CD14-positive monocyte (primary cell): ENCODE measurements around the gene UBE2N. TPM values are rescaled to one million over a fixed set of nuclear protein-coding genes. Genes with fewer than 3 reads are reported as not detected.
"Not testable (repeated sequence)": the region's sequence is repeated elsewhere in the genome, so short reads cannot be mapped to it uniquely, and the experiment has no call there.

ENCODE experiments used
- DNase-seq, 3 donors: peaks; one replicate each; pipeline ENCODE4 v3.0.0-alpha.2; 2011 to 2022
- H2AFZ ChIP-seq: 2 replicates; pipeline ENCODE4 v1.6.0; 2012; ENCODE audit warnings: mild to moderate bottlenecking, low read depth, low read length, inconsistent platforms; ENCODE audit not compliant: insufficient read depth, poor library complexity, severe bottlenecking
- H3K27ac ChIP-seq, 2 donors: 1 replicate in 1 of 2; 2 replicates in 1 of 2; pipeline ENCODE4 v1.5.1; 2012 to 2013; ENCODE audit warnings: low read length in 2 of 2, control low read depth in 1 of 2, inconsistent platforms in 1 of 2, low read depth in 1 of 2, mild to moderate bottlenecking in 1 of 2
- H3K27me3 ChIP-seq, 2 donors: one replicate each; pipeline versions ENCODE4 v1.6.0 to v1.6.1; 2011 to 2013; ENCODE audit warnings: low read length in 2 of 2; ENCODE audit not compliant: control insufficient read depth in 2 of 2, insufficient read depth in 2 of 2
- H3K36me3 ChIP-seq, 2 donors: replicated peaks in 1 of 2; 1 replicate in 1 of 2; 2 replicates in 1 of 2; pipeline versions ENCODE4 v1.5.1 to v1.6.1; 2012 to 2013; ENCODE audit warnings: low read length in 2 of 2, control low read depth in 1 of 2, inconsistent platforms in 1 of 2, mild to moderate bottlenecking in 1 of 2; ENCODE audit not compliant: insufficient read depth in 2 of 2, control insufficient read depth in 1 of 2
- H3K4me1 ChIP-seq, 2 donors: 1 replicate in 1 of 2; 2 replicates in 1 of 2; pipeline versions ENCODE4 v1.5.1 to v1.6.1; 2012 to 2013; ENCODE audit warnings: low read length in 2 of 2, control low read depth in 1 of 2, inconsistent platforms in 1 of 2, mild to moderate bottlenecking in 1 of 2, moderate library complexity in 1 of 2; ENCODE audit not compliant: insufficient read depth in 2 of 2, control insufficient read depth in 1 of 2
- H3K4me2 ChIP-seq: replicated peaks from 2 replicates; pipeline ENCODE3; 2012; ENCODE audit warnings: low read length, moderate library complexity, mild to moderate bottlenecking; ENCODE audit not compliant: poor library complexity, severe bottlenecking; ENCODE audit errors: extremely low read depth
- H3K4me3 ChIP-seq, 3 experiments: fragments of 200-600 bp in 1 of 3; sonication (generic) in 1 of 3; replicated peaks in 1 of 3; 1 replicate in 2 of 3; 2 replicates in 1 of 3; pipeline ENCODE4 v1.5.1; 2011 to 2013; ENCODE audit warnings: low read length in 3 of 3, mild to moderate bottlenecking in 3 of 3, control low read depth in 2 of 3, low read depth in 2 of 3, inconsistent platforms in 1 of 3, moderate library complexity in 1 of 3
- H3K79me2 ChIP-seq: 2 replicates; pipeline ENCODE4 v1.6.0; 2012; ENCODE audit warnings: mild to moderate bottlenecking, control low read depth, inconsistent platforms, low read length, moderate library complexity; ENCODE audit not compliant: insufficient read depth
- H3K9ac ChIP-seq: 2 replicates; pipeline ENCODE4 v1.6.0; 2017; ENCODE audit warnings: low read length, mild to moderate bottlenecking; ENCODE audit not compliant: insufficient read depth, poor library complexity, severe bottlenecking
- H3K9me3 ChIP-seq, 2 donors: replicated peaks in 1 of 2; 1 replicate in 1 of 2; 2 replicates in 1 of 2; pipeline versions ENCODE4 v1.5.1 to v1.6.1; 2012 to 2013; ENCODE audit warnings: low read length in 2 of 2, control low read depth in 1 of 2; ENCODE audit not compliant: control insufficient read depth in 1 of 2, insufficient read depth in 1 of 2
- H4K20me1 ChIP-seq: 2 replicates; pipeline ENCODE4 v1.6.0; 2012; ENCODE audit warnings: mild to moderate bottlenecking, low read length, control low read depth, moderate library complexity; ENCODE audit not compliant: insufficient read depth
- H3K27ac Mint-ChIP-seq, 7 donors: one replicate each; pipeline ENCODE4 v1.8.0; 2020; ENCODE audit warnings: mild to moderate bottlenecking in 7 of 7, mixed read lengths in 7 of 7, moderate library complexity in 6 of 7, inconsistent platforms in 2 of 7
- H3K27me3 Mint-ChIP-seq, 3 donors: one replicate each; pipeline ENCODE4 v1.8.0; 2021 to 2022; ENCODE audit warnings: low read depth in 3 of 3, mild to moderate bottlenecking in 3 of 3, mixed read lengths in 3 of 3, moderate library complexity in 3 of 3, inconsistent platforms in 1 of 3
- H3K36me3 Mint-ChIP-seq, 2 donors: one replicate each; pipeline ENCODE4 v1.8.0; 2020; ENCODE audit warnings: mixed read lengths in 2 of 2, inconsistent platforms in 1 of 2, mild to moderate bottlenecking in 1 of 2
- H3K4me1 Mint-ChIP-seq: one replicate; pipeline ENCODE4 v1.8.0; 2020; ENCODE audit warnings: mild to moderate bottlenecking, mixed read lengths
- H3K4me3 Mint-ChIP-seq, 2 donors: one replicate each; pipeline ENCODE4 v1.8.0; 2020; ENCODE audit warnings: mild to moderate bottlenecking in 2 of 2, mixed read lengths in 2 of 2, moderate library complexity in 1 of 2
- H3K9me3 Mint-ChIP-seq, 7 donors: one replicate each; pipeline ENCODE4 v1.8.0; 2020 to 2022; ENCODE audit warnings: mixed read lengths in 7 of 7, mild to moderate bottlenecking in 6 of 7, moderate library complexity in 6 of 7, inconsistent platforms in 2 of 7
- CTCF ChIP-seq: fragments of 200-600 bp; IDR thresholded peaks from one replicate; pipeline ENCODE4 v1.8.0; 2022; ENCODE audit warnings: antibody characterized with exemption, mild to moderate bottlenecking
- WGBS: methylation state at CpG from one replicate; pipeline ENCODE4 v1.1.5; 2013; ENCODE audit warnings: missing lambda C conversion rate; ENCODE audit not compliant: insufficient coverage; 5-methylcytosine and 5-hydroxymethylcytosine counted together
- intact Hi-C, 2 donors: fragments of 100-400 bp; cut with micrococcal nuclease; formaldehyde crosslinking; loops; one replicate each; pipeline versions ENCODE4 v1.15.0 to v1.15.1; 2023
- polyA plus RNA-seq, 3 donors: library from polyadenylated mRNA; depleted of rRNA in 1 of 3; unstranded in 2 of 3; stranded (reverse) in 1 of 3; fragments of 300-500 nt in 2 of 3; fragments of >200 nt in 1 of 3; fragmentation: Illumina TruSeq in 2 of 3; gene quantifications; 1 replicate in 2 of 3; 2 replicates in 1 of 3; pipeline ENCODE4 v1.2.3, GENCODE V29; 2012 to 2021

UBE2N gene
- polyA plus RNA-seq, 3 donors, result 31.2 to 119 (median 108) TPM

GRCh38 chr12:93387780-93388179 is 54.0 kb downstream of the UBE2N start:
- Histone ChIP-seq H3K4me2 (no peak overlapping the region), H4K20me1 (peaks cover 92% of the 10 kb centered on the region), H3K4me3 (no peak overlapping the region), H3K27ac (no peak overlapping the region), H3K79me2 (peaks cover 93% of the 10 kb centered on the region), H3K36me3 (peaks cover 2 to 12% of the 10 kb centered on the region in 2 donors), H3K9me3 (no peaks in the 10 kb centered on the region), H3K4me1 (peaks cover 17 to 23% of the 10 kb centered on the region in 2 donors), H2AFZ (no peak overlapping the region), H3K27me3 (no peaks in the 10 kb centered on the region), H3K9ac (no peak overlapping the region)
- Mint-ChIP-seq H3K4me1 (peaks cover 33% of the 10 kb centered on the region), H3K4me3 (no peak overlapping the region), H3K9me3 (no peaks in the 10 kb centered on the region), H3K27ac (peak overlapping the region in 2 of 7 donors; percentile 6 to 67), H3K36me3 (peaks cover 14 to 30% of the 10 kb centered on the region in 2 donors), H3K27me3 (peaks cover 0 to 2% (median 0%) of the 10 kb centered on the region in 3 donors)
- TF ChIP-seq CTCF, result no peak
- intact Hi-C loops, result loop anchor here in 1 of 2 donors (10.0 kb wide), 1 partner anchor 293 kb away; no protein-coding TSS in a partner anchor
- no peak for DNase-seq
- WGBS, result no CpG with 5 or more reads among the region's 2 CpGs

GRCh38 chr12:93381976-93382437 is 59.7 kb downstream of the UBE2N start:
- H3K4me1 ChIP-seq, result peaks cover 38 to 44% of the 10 kb centered on the region in 2 donors
- H3K9me3 ChIP-seq, H3K4me3 ChIP-seq, H3K9ac ChIP-seq, H3K27ac ChIP-seq, H3K4me2 ChIP-seq, H3K4me3 Mint-ChIP-seq, H3K27me3 ChIP-seq, DNase-seq, H3K36me3 ChIP-seq, H2AFZ ChIP-seq, H3K9me3 Mint-ChIP-seq, H3K27me3 Mint-ChIP-seq: not testable (repeated sequence)
- peak overlapping the region in 2 of 7 donors; percentile 50 to 57 for H3K27ac Mint-ChIP-seq
- intact Hi-C loops, result loop anchor here in 1 of 2 donors (10.0 kb wide), 1 partner anchor 287 kb away; no protein-coding TSS in a partner anchor
- H3K4me1 Mint-ChIP-seq, result peaks cover 43% of the 10 kb centered on the region
- WGBS, result 90% methylated on average over 2 of the region's 5 CpGs
- peaks cover 7 to 20% of the 10 kb centered on the region in 2 donors for H3K36me3 Mint-ChIP-seq
- H3K79me2 ChIP-seq, result peaks cover 88% of the 10 kb centered on the region
- peaks cover 80% of the 10 kb centered on the region for H4K20me1 ChIP-seq
